ENCODE measurements around the gene PRRC2B. TPM values are rescaled to one million over a fixed set of nuclear protein-coding genes. Genes with fewer than 3 reads are reported as not detected.
"Not testable (repeated sequence)": the region's sequence is repeated elsewhere in the genome, so short reads cannot be mapped to it uniquely, and the experiment has no call there.

Gene PRRC2B
- total and polyA plus RNA-seq, 2 of the 13 experiments (the other 11 are each of a cell fraction or from before 2014, with no cell fraction given) = 20.8 to 37.4 TPM

GRCh38 chr9:131470581-131470991 lies 76.7 kb downstream of the PRRC2B start:
- in situ Hi-C loops (cut with HindIII; ENCODE audit: extremely low pct_ligation_motif_present, low pct_unique_long_range_greater_than_20kb) = no loop called here
- H3K27ac ChIP-seq (ENCODE audit: extremely low read length, insufficient read depth, low read length) = no peak overlapping the region
- peaks cover 30% of the 10 kb centered on the region for H4K20me1 ChIP-seq (ENCODE audit: insufficient read depth, low read length)
- ChIA-PET POLR2A (no interaction called here), CTCF (ENCODE audit: low intra/inter-chr PET ratio, low total read pairs) (no interaction called here)
- no peak overlapping the region for H3K4me2 ChIP-seq (ENCODE audit: low read depth, low read length)
- no peak overlapping the region for H3K4me3 ChIP-seq (replicated peaks in 1 of 3; ENCODE audit: insufficient read depth in 1 of 3, low read depth in 2 of 3, low read length in 3 of 3)
- H3K9ac ChIP-seq (ENCODE audit: insufficient read depth, low read depth, low read length) = no peak overlapping the region
- TF ChIP-seq NR2F6 (IDR thresholded peaks at IDR 0.05) = no peak
- TF ChIP-seq NR2F6 (CRISPR knock-in tag; IDR thresholded peaks at IDR 0.05) = no peak
- TF ChIP-seq YY1 (IDR thresholded peaks at IDR 0.05; ENCODE audit: insufficient read depth, insufficient replicate concordance, low read depth, low read length) = no peak
- no peak for TF ChIP-seq SP1 (IDR thresholded peaks at IDR 0.05)
- no peak for TF ChIP-seq SP1 (CRISPR knock-in tag; IDR thresholded peaks at IDR 0.05)
- no peak for TF ChIP-seq ZSCAN29 (CRISPR knock-in tag; conservative IDR thresholded peaks at IDR 0.05)
- TF ChIP-seq ZNF597 (CRISPR knock-in tag; IDR thresholded peaks at IDR 0.05) = no peak
- H3K4me1 ChIP-seq (ENCODE audit: insufficient read depth, low read length) = peaks cover 15% of the 10 kb centered on the region
- intact Hi-C loops (cut with micrococcal nuclease; ENCODE audit: unreplicated experiment) = no loop called here
- no peaks in the 10 kb centered on the region for H3K9me3 ChIP-seq (ENCODE audit: low read length)
- no peaks in the 10 kb centered on the region for H3K27me3 ChIP-seq (ENCODE audit: control insufficient read depth in 1 of 2, insufficient read depth in 2 of 2, low read length in 2 of 2)
- FAIRE-seq = no peak
- peaks cover 47 to 86% of the 10 kb centered on the region in 2 experiments for H3K36me3 ChIP-seq (replicated peaks in 1 of 2; ENCODE audit: control insufficient read depth in 1 of 2, insufficient read depth in 2 of 2, low read length in 2 of 2)
- no peaks in the 10 kb centered on the region for H3K79me2 ChIP-seq (ENCODE audit: insufficient read depth, low read length)
- no peak for ATAC-seq
- no peak for DNase-seq (ENCODE audit: low spot score)
- BruUV-seq (replicated peaks) = no TSS peak
- WGBS (ENCODE audit: low lambda C conversion rate) = over 99% methylated on average over 10 of the region's 12 CpGs
- H2AFZ ChIP-seq (ENCODE audit: low read length) = no peak overlapping the region

GRCh38 chr9:131472085-131472484 lies 78.2 kb downstream of the PRRC2B start:
- FAIRE-seq; BruUV-seq (replicated peaks); H3K79me2 ChIP-seq (ENCODE audit: insufficient read depth, low read length); POLR2A ChIA-PET; in situ Hi-C loops (cut with HindIII; ENCODE audit: extremely low pct_ligation_motif_present, low pct_unique_long_range_greater_than_20kb); H3K27ac ChIP-seq (ENCODE audit: extremely low read length, insufficient read depth, low read length); DNase-seq (ENCODE audit: low spot score); H3K9ac ChIP-seq (ENCODE audit: insufficient read depth, low read depth, low read length); H3K9me3 ChIP-seq (ENCODE audit: low read length); H3K4me3 ChIP-seq (replicated peaks in 1 of 3; ENCODE audit: insufficient read depth in 1 of 3, low read depth in 2 of 3, low read length in 3 of 3); intact Hi-C loops (cut with micrococcal nuclease; ENCODE audit: unreplicated experiment); H3K4me2 ChIP-seq (ENCODE audit: low read depth, low read length); H3K27me3 ChIP-seq (ENCODE audit: control insufficient read depth in 1 of 2, insufficient read depth in 2 of 2, low read length in 2 of 2); ATAC-seq; CTCF ChIA-PET (ENCODE audit: low intra/inter-chr PET ratio, low total read pairs); H2AFZ ChIP-seq (ENCODE audit: low read length): not testable (repeated sequence)
- 99% methylated on average over 5 of the region's 5 CpGs for WGBS (ENCODE audit: low lambda C conversion rate)
- H4K20me1 ChIP-seq (ENCODE audit: insufficient read depth, low read length) = peaks cover 30% of the 10 kb centered on the region
- H3K36me3 ChIP-seq (replicated peaks in 1 of 2; ENCODE audit: control insufficient read depth in 1 of 2, insufficient read depth in 2 of 2, low read length in 2 of 2) = peaks cover 54 to 89% of the 10 kb centered on the region in 2 experiments
- H3K4me1 ChIP-seq (ENCODE audit: insufficient read depth, low read length) = peaks cover 15% of the 10 kb centered on the region
